Osteoblast (primary cell): ENCODE measurements around the gene NCF2. TPM values are rescaled to one million over a fixed set of nuclear protein-coding genes. Genes with fewer than 3 reads are reported as not detected.

Source experiments
- DNase-seq: peaks from one replicate; pipeline ENCODE4 v3.0.0; 2011; ENCODE audit warnings: low spot score, mixed read lengths; ENCODE audit not compliant: insufficient read length; ENCODE audit errors: missing footprints
- H2AFZ ChIP-seq: 2 replicates; pipeline ENCODE4 v1.6.0; 2011; ENCODE audit warnings: mild to moderate bottlenecking, low read length
- H3K27ac ChIP-seq: 2 replicates; pipeline ENCODE4 v1.5.1; 2011; ENCODE audit warnings: mild to moderate bottlenecking, low read depth, low read length, moderate library complexity
- H3K27me3 ChIP-seq: 2 replicates; pipeline ENCODE4 v1.6.0; 2012; ENCODE audit warnings: mild to moderate bottlenecking, control low read depth, inconsistent platforms, low read length, moderate library complexity; ENCODE audit not compliant: insufficient read depth
- H3K36me3 ChIP-seq: 2 replicates; pipeline ENCODE4 v1.5.1; 2011; ENCODE audit warnings: mild to moderate bottlenecking, low read length, control low read depth, moderate library complexity; ENCODE audit not compliant: insufficient read depth
- H3K4me1 ChIP-seq: 2 replicates; pipeline ENCODE4 v1.5.1; 2011; ENCODE audit warnings: mild to moderate bottlenecking, low read length, control low read depth, moderate library complexity; ENCODE audit not compliant: insufficient read depth
- H3K4me2 ChIP-seq: 2 replicates; pipeline ENCODE4 v1.6.0; 2011; ENCODE audit warnings: mild to moderate bottlenecking, low read length; ENCODE audit not compliant: insufficient read depth
- H3K4me3 ChIP-seq: fragments of 200-600 bp; sonication (generic); 3 replicates; pipeline ENCODE4 v1.5.1; 2012; ENCODE audit warnings: mild to moderate bottlenecking, low read length, inconsistent platforms; ENCODE audit not compliant: insufficient read depth
- H3K79me2 ChIP-seq: 2 replicates; pipeline ENCODE4 v1.6.0; 2012; ENCODE audit warnings: mild to moderate bottlenecking, low read length, control low read depth, inconsistent platforms; ENCODE audit not compliant: insufficient read depth
- H3K9me3 ChIP-seq: 2 replicates; pipeline ENCODE4 v1.5.1; 2011; ENCODE audit warnings: low read depth, low read length, control low read depth
- H4K20me1 ChIP-seq: 2 replicates; pipeline ENCODE4 v1.6.0; 2012; ENCODE audit warnings: mild to moderate bottlenecking, low read length, control low read depth; ENCODE audit not compliant: insufficient read depth
- total RNA-seq: library from RNA; depleted of rRNA; stranded (reverse); fragments of >200 nt; gene quantifications from 2 replicates; pipeline ENCODE4 v1.2.3, GENCODE V29; 2012
- TF ChIP-seq, protein P1 (sequence below): IDR thresholded peaks from 2 replicates; pipeline ENCODE4 v1.5.1; 2011; ENCODE audit warnings: mild to moderate bottlenecking, low read depth, low read length, moderate library complexity; ENCODE audit errors: extremely low read depth

Gene NCF2
- total RNA-seq, 1 donor: 2.2 TPM

DNA sequence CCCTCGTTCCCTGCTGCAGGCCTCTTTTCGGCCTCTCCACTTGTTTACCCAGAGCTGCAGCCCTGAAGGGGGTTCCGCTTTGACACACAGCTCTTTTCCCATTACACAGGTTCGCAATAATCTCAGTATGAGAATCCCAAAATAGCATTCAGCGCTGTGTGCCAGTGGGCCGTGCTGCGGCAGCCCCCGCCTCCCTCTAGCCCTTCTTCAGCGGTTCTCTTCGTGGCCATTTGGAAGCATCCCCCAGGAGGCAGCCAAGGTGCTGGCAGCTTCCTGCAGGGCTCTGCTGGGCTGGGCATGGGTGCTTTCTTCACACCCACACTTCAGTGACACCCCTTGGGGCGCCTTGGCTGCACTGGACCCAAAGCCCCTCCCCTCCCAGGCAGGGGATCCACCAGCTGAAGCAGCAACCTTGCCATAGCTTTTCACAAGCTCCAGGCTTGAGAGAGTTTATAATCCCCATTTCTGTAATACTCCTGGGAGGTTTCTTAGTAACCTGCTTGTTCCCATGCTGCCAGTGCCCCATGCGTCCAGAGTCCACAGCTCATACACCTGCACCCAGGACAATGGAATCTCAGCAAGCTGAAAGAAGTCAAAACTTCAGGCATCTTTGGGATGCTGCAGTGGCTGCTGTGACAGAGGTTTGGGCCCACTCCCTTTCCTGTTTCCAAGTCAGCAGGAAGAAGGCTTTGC is 8.1 kb downstream of the NCF2 start:
- Histone ChIP-seq H4K20me1 (no peaks in the 10 kb centered on the region), H3K4me2 (no peak overlapping the region), H3K4me1 (no peaks in the 10 kb centered on the region), H3K4me3 (no peak overlapping the region), H3K27ac (no peak overlapping the region), H3K79me2 (no peaks in the 10 kb centered on the region), H3K36me3 (no peaks in the 10 kb centered on the region), H3K9me3 (no peaks in the 10 kb centered on the region), H2AFZ (no peak overlapping the region), H3K27me3 (no peaks in the 10 kb centered on the region)
- TF ChIP-seq, protein P1, sequence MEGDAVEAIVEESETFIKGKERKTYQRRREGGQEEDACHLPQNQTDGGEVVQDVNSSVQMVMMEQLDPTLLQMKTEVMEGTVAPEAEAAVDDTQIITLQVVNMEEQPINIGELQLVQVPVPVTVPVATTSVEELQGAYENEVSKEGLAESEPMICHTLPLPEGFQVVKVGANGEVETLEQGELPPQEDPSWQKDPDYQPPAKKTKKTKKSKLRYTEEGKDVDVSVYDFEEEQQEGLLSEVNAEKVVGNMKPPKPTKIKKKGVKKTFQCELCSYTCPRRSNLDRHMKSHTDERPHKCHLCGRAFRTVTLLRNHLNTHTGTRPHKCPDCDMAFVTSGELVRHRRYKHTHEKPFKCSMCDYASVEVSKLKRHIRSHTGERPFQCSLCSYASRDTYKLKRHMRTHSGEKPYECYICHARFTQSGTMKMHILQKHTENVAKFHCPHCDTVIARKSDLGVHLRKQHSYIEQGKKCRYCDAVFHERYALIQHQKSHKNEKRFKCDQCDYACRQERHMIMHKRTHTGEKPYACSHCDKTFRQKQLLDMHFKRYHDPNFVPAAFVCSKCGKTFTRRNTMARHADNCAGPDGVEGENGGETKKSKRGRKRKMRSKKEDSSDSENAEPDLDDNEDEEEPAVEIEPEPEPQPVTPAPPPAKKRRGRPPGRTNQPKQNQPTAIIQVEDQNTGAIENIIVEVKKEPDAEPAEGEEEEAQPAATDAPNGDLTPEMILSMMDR: no peak
- DNase-seq: no peak

DNA sequence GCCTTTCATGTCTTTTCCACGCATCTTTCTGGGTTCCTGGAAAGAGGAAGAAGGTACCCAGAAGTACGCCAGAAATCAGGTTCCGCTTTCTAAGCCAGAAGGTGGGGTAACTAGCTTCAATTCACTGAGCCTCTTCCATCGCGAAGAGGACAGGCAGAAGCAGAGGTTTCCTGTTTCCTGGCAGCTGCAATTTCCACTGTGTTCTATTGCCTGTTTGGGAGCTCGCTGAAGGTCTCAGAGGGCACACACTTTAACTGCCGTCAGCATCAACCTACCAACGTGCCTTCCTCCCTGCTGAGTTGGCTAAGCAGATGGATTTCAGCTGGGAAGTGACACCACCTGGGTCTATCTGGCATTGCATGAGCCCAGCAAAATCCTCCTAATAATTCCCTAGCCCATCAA is 10.0 kb downstream of the NCF2 start:
- TF ChIP-seq, protein P1: peak; percentile 37
- Histone ChIP-seq H3K9me3 (no peaks in the 10 kb centered on the region), H2AFZ (peak overlapping the region; percentile 49), H3K27ac (no peak overlapping the region), H3K27me3 (no peaks in the 10 kb centered on the region), H3K4me3 (no peak overlapping the region), H3K79me2 (no peaks in the 10 kb centered on the region), H3K4me1 (no peaks in the 10 kb centered on the region), H3K36me3 (no peaks in the 10 kb centered on the region), H3K4me2 (peak overlapping the region; percentile 26), H4K20me1 (no peaks in the 10 kb centered on the region)
- DNase-seq: peak; percentile 76

DNA sequence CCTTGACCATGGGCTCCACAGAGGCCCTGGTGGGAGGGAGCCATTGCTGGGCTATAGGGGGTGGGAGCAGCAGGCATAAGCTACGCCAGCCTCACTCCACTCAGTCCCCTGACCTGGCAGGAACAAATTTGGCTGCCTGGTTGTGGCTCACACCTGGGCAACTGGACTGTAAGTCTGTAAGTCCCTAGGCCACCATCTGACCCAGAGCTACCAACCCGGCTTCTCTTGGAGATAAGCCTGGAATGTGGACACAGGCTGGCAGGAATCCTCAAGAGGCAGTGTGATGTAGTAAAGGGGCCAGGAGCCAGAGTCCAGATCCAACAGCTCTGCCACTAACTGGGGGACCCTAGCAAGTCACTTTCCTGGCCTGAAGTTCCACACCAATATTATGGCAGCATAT is 11.4 kb downstream of the NCF2 start:
- no peak overlapping the region for H3K27ac ChIP-seq
- H3K4me3 ChIP-seq: no peak overlapping the region
- H3K9me3 ChIP-seq: no peaks in the 10 kb centered on the region
- no peaks in the 10 kb centered on the region for H3K27me3 ChIP-seq
- H3K4me1 ChIP-seq: no peaks in the 10 kb centered on the region
- no peaks in the 10 kb centered on the region for H3K36me3 ChIP-seq
- DNase-seq: no peak
- no peak overlapping the region for H3K4me2 ChIP-seq
- H3K79me2 ChIP-seq: no peaks in the 10 kb centered on the region
- TF ChIP-seq, protein P1: no peak
- no peaks in the 10 kb centered on the region for H4K20me1 ChIP-seq
- H2AFZ ChIP-seq: no peak overlapping the region

DNA sequence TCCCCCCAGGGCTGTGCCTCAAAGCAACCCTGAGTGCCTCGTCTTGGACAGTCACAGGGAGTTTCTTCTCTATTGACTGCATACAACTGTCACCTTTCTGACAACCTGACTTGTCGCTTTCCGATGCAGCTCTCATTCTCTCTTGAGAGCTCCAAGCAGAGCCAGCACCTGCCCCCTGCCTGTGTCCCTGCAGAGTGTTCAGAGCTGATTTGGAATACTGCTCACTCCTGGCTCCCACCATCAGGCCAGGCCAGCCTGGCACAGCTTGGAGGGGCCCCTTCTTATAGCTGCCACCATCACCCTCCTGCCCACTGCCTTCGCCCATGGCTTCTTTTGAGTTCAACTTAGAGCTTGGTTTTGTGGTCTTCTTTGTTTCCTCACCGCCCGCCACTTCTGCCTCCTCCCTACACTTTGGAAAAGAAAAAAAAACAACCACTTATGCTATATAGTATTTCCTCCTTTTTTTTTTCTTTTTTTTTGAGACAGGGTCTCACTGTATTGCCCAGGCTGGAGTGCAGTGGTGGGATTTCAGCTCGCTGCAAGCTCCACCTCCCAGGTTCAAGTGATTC is 12.3 kb downstream of the NCF2 start:
- Histone ChIP-seq H3K79me2 (no peaks in the 10 kb centered on the region), H3K4me1 (no peaks in the 10 kb centered on the region), H2AFZ (no peak overlapping the region), H3K36me3 (no peaks in the 10 kb centered on the region), H3K4me2 (no peak overlapping the region), H3K27ac (no peak overlapping the region), H3K9me3 (no peaks in the 10 kb centered on the region), H3K4me3 (no peak overlapping the region), H4K20me1 (no peaks in the 10 kb centered on the region), H3K27me3 (no peaks in the 10 kb centered on the region)
- no peak for DNase-seq
- TF ChIP-seq, protein P1: no peak
